CD14-positive monocyte (primary cell): ENCODE data around the gene KRTAP4-5. TPM values are rescaled to one million over a fixed set of nuclear protein-coding genes. Genes with fewer than 3 reads are reported as not detected.
"Not testable (repeated sequence)": the region's sequence is repeated elsewhere in the genome, so short reads cannot be mapped to it uniquely, and the experiment has no call there.

Source experiments
- DNase-seq, 3 donors: peaks; one replicate each; pipeline ENCODE4 v3.0.0-alpha.2; 2011 to 2022
- H2AFZ ChIP-seq: 2 replicates; pipeline ENCODE4 v1.6.0; 2012; ENCODE audit warnings: mild to moderate bottlenecking, low read depth, low read length, inconsistent platforms; ENCODE audit not compliant: insufficient read depth, poor library complexity, severe bottlenecking
- H3K27ac ChIP-seq, 2 donors: 1 replicate in 1 of 2; 2 replicates in 1 of 2; pipeline ENCODE4 v1.5.1; 2012 to 2013; ENCODE audit warnings: low read length in 2 of 2, control low read depth in 1 of 2, inconsistent platforms in 1 of 2, low read depth in 1 of 2, mild to moderate bottlenecking in 1 of 2
- H3K27me3 ChIP-seq, 2 donors: one replicate each; pipeline versions ENCODE4 v1.6.0 to v1.6.1; 2011 to 2013; ENCODE audit warnings: low read length in 2 of 2; ENCODE audit not compliant: control insufficient read depth in 2 of 2, insufficient read depth in 2 of 2
- H3K36me3 ChIP-seq, 2 donors: replicated peaks in 1 of 2; 1 replicate in 1 of 2; 2 replicates in 1 of 2; pipeline versions ENCODE4 v1.5.1 to v1.6.1; 2012 to 2013; ENCODE audit warnings: low read length in 2 of 2, control low read depth in 1 of 2, inconsistent platforms in 1 of 2, mild to moderate bottlenecking in 1 of 2; ENCODE audit not compliant: insufficient read depth in 2 of 2, control insufficient read depth in 1 of 2
- H3K4me1 ChIP-seq, 2 donors: 1 replicate in 1 of 2; 2 replicates in 1 of 2; pipeline versions ENCODE4 v1.5.1 to v1.6.1; 2012 to 2013; ENCODE audit warnings: low read length in 2 of 2, control low read depth in 1 of 2, inconsistent platforms in 1 of 2, mild to moderate bottlenecking in 1 of 2, moderate library complexity in 1 of 2; ENCODE audit not compliant: insufficient read depth in 2 of 2, control insufficient read depth in 1 of 2
- H3K4me2 ChIP-seq: replicated peaks from 2 replicates; pipeline ENCODE3; 2012; ENCODE audit warnings: low read length, moderate library complexity, mild to moderate bottlenecking; ENCODE audit not compliant: poor library complexity, severe bottlenecking; ENCODE audit errors: extremely low read depth
- H3K4me3 ChIP-seq, 3 experiments: fragments of 200-600 bp in 1 of 3; sonication (generic) in 1 of 3; replicated peaks in 1 of 3; 1 replicate in 2 of 3; 2 replicates in 1 of 3; pipeline ENCODE4 v1.5.1; 2011 to 2013; ENCODE audit warnings: low read length in 3 of 3, mild to moderate bottlenecking in 3 of 3, control low read depth in 2 of 3, low read depth in 2 of 3, inconsistent platforms in 1 of 3, moderate library complexity in 1 of 3
- H3K79me2 ChIP-seq: 2 replicates; pipeline ENCODE4 v1.6.0; 2012; ENCODE audit warnings: mild to moderate bottlenecking, control low read depth, inconsistent platforms, low read length, moderate library complexity; ENCODE audit not compliant: insufficient read depth
- H3K9ac ChIP-seq: 2 replicates; pipeline ENCODE4 v1.6.0; 2017; ENCODE audit warnings: low read length, mild to moderate bottlenecking; ENCODE audit not compliant: insufficient read depth, poor library complexity, severe bottlenecking
- H3K9me3 ChIP-seq, 2 donors: replicated peaks in 1 of 2; 1 replicate in 1 of 2; 2 replicates in 1 of 2; pipeline versions ENCODE4 v1.5.1 to v1.6.1; 2012 to 2013; ENCODE audit warnings: low read length in 2 of 2, control low read depth in 1 of 2; ENCODE audit not compliant: control insufficient read depth in 1 of 2, insufficient read depth in 1 of 2
- H4K20me1 ChIP-seq: 2 replicates; pipeline ENCODE4 v1.6.0; 2012; ENCODE audit warnings: mild to moderate bottlenecking, low read length, control low read depth, moderate library complexity; ENCODE audit not compliant: insufficient read depth
- H3K27ac Mint-ChIP-seq, 7 donors: one replicate each; pipeline ENCODE4 v1.8.0; 2020; ENCODE audit warnings: mild to moderate bottlenecking in 7 of 7, mixed read lengths in 7 of 7, moderate library complexity in 6 of 7, inconsistent platforms in 2 of 7
- H3K27me3 Mint-ChIP-seq, 3 donors: one replicate each; pipeline ENCODE4 v1.8.0; 2021 to 2022; ENCODE audit warnings: low read depth in 3 of 3, mild to moderate bottlenecking in 3 of 3, mixed read lengths in 3 of 3, moderate library complexity in 3 of 3, inconsistent platforms in 1 of 3
- H3K36me3 Mint-ChIP-seq, 2 donors: one replicate each; pipeline ENCODE4 v1.8.0; 2020; ENCODE audit warnings: mixed read lengths in 2 of 2, inconsistent platforms in 1 of 2, mild to moderate bottlenecking in 1 of 2
- H3K4me1 Mint-ChIP-seq: one replicate; pipeline ENCODE4 v1.8.0; 2020; ENCODE audit warnings: mild to moderate bottlenecking, mixed read lengths
- H3K4me3 Mint-ChIP-seq, 2 donors: one replicate each; pipeline ENCODE4 v1.8.0; 2020; ENCODE audit warnings: mild to moderate bottlenecking in 2 of 2, mixed read lengths in 2 of 2, moderate library complexity in 1 of 2
- H3K9me3 Mint-ChIP-seq, 7 donors: one replicate each; pipeline ENCODE4 v1.8.0; 2020 to 2022; ENCODE audit warnings: mixed read lengths in 7 of 7, mild to moderate bottlenecking in 6 of 7, moderate library complexity in 6 of 7, inconsistent platforms in 2 of 7
- CTCF ChIP-seq: fragments of 200-600 bp; IDR thresholded peaks from one replicate; pipeline ENCODE4 v1.8.0; 2022; ENCODE audit warnings: antibody characterized with exemption, mild to moderate bottlenecking
- WGBS: methylation state at CpG from one replicate; pipeline ENCODE4 v1.1.5; 2013; ENCODE audit warnings: missing lambda C conversion rate; ENCODE audit not compliant: insufficient coverage; 5-methylcytosine and 5-hydroxymethylcytosine counted together
- intact Hi-C, 2 donors: fragments of 100-400 bp; cut with micrococcal nuclease; formaldehyde crosslinking; loops; one replicate each; pipeline versions ENCODE4 v1.15.0 to v1.15.1; 2023
- polyA plus RNA-seq, 3 donors: library from polyadenylated mRNA; depleted of rRNA in 1 of 3; unstranded in 2 of 3; stranded (reverse) in 1 of 3; fragments of 300-500 nt in 2 of 3; fragments of >200 nt in 1 of 3; fragmentation: Illumina TruSeq in 2 of 3; gene quantifications; 1 replicate in 2 of 3; 2 replicates in 1 of 3; pipeline ENCODE4 v1.2.3, GENCODE V29; 2012 to 2021

Gene KRTAP4-5
- polyA plus RNA-seq, 3 donors: not detected

- Histone ChIP-seq H3K4me3 (no peak within 1 kb of the TSS), H3K4me1 (no peaks in the 10 kb centered on the region), H3K79me2 (no peaks in the 10 kb centered on the region), H3K27me3 (no peaks in the 10 kb centered on the region), H3K27ac (no peak within 1 kb of the TSS), H3K4me2 (no peak within 1 kb of the TSS), H3K9ac (no peak within 1 kb of the TSS), H4K20me1 (no peaks in the 10 kb centered on the region), H3K9me3 (peaks cover 14 to 27% of the 10 kb centered on the region in 2 donors), H3K36me3 (no peaks in the 10 kb centered on the region), H2AFZ (no peak within 1 kb of the TSS)
- H3K9me3 Mint-ChIP-seq: peaks cover 26 to 46% (median 35%) of the 10 kb centered on the region in 7 donors
- 100% methylated on average over 1 of the region's 6 CpGs for WGBS
- intact Hi-C loops: no loop called here
- TF ChIP-seq CTCF: no peak
- DNase-seq: peak in 1 of 3 donors; percentile 16
- H3K4me3 Mint-ChIP-seq: no peak within 1 kb of the TSS
- H3K36me3 Mint-ChIP-seq: no peaks in the 10 kb centered on the region
- H3K4me1 Mint-ChIP-seq: no peaks in the 10 kb centered on the region
- H3K27ac Mint-ChIP-seq: no peak within 1 kb of the TSS
- H3K27me3 Mint-ChIP-seq: peaks cover 0 to 2% (median 1%) of the 10 kb centered on the region in 3 donors
Observed at GRCh38 chr17:41140360-41141131, 9.1 kb downstream of the KRTAP4-5 start, which contains the start of gene KRTAP4-6. TSS of gene KRTAP4-6 (minus strand) at chr17:41140544. CDS start at chr17:41140487, 57 bp downstream.

GRCh38 chr17:41139865-41140264 lies 9.8 kb downstream of the KRTAP4-5 start:
- H3K27ac ChIP-seq, H3K4me3 Mint-ChIP-seq, H3K4me1 ChIP-seq, H2AFZ ChIP-seq, H4K20me1 ChIP-seq, H3K36me3 ChIP-seq, H3K4me2 ChIP-seq, intact Hi-C loops, H3K27me3 ChIP-seq, H3K79me2 ChIP-seq, H3K27ac Mint-ChIP-seq, H3K9ac ChIP-seq, H3K36me3 Mint-ChIP-seq, H3K4me1 Mint-ChIP-seq, H3K27me3 Mint-ChIP-seq, H3K4me3 ChIP-seq, DNase-seq: not testable (repeated sequence)
- H3K9me3 ChIP-seq: peaks cover 14 to 27% of the 10 kb centered on the region in 2 donors
- peaks cover 23 to 46% (median 34%) of the 10 kb centered on the region in 7 donors for H3K9me3 Mint-ChIP-seq
- 95% methylated on average over 12 of the region's 12 CpGs for WGBS
